ENCODE measurements around the gene PRG2.

The PRG2 gene, protein sequence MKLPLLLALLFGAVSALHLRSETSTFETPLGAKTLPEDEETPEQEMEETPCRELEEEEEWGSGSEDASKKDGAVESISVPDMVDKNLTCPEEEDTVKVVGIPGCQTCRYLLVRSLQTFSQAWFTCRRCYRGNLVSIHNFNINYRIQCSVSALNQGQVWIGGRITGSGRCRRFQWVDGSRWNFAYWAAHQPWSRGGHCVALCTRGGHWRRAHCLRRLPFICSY

DNA sequence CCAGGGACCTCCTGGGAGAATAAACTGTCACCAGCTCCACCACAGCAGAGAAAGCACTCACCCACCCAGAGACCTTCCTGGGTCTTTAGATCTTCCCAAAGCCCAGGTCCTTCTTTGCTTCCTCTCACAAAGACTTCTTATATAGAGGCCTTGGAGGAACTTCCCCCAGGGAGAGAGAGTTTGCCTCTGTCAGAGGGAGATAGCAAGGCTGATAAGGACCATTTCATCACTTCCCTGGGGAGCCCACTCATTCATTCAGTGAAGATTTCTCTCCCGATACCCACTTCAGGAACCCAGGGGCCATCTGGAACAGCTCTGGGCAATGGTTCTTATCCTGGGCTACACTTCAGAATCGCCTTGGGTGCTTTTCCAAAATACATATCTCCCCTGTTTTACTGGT lies at the start of gene PRG2:
Gene PRG2 (minus strand): TSS at position 116 of the 400 bp plus-strand sequence. CDS start 706 bp downstream, outside the sequence.
- in situ Hi-C loops (cut with HindIII; ENCODE audit: low sequenced_read_pairs), result no loop called here
- TF ChIP-seq, protein P1, sequence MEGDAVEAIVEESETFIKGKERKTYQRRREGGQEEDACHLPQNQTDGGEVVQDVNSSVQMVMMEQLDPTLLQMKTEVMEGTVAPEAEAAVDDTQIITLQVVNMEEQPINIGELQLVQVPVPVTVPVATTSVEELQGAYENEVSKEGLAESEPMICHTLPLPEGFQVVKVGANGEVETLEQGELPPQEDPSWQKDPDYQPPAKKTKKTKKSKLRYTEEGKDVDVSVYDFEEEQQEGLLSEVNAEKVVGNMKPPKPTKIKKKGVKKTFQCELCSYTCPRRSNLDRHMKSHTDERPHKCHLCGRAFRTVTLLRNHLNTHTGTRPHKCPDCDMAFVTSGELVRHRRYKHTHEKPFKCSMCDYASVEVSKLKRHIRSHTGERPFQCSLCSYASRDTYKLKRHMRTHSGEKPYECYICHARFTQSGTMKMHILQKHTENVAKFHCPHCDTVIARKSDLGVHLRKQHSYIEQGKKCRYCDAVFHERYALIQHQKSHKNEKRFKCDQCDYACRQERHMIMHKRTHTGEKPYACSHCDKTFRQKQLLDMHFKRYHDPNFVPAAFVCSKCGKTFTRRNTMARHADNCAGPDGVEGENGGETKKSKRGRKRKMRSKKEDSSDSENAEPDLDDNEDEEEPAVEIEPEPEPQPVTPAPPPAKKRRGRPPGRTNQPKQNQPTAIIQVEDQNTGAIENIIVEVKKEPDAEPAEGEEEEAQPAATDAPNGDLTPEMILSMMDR (IDR thresholded peaks at IDR 0.05; ENCODE audit: low read depth, low read length), result no peak
- no peak within 1 kb of the TSS for H3K4me3 ChIP-seq (ENCODE audit: low read depth, low read length)
- no peak for DNase-seq (ENCODE audit: low read depth, low spot score)

DNA sequence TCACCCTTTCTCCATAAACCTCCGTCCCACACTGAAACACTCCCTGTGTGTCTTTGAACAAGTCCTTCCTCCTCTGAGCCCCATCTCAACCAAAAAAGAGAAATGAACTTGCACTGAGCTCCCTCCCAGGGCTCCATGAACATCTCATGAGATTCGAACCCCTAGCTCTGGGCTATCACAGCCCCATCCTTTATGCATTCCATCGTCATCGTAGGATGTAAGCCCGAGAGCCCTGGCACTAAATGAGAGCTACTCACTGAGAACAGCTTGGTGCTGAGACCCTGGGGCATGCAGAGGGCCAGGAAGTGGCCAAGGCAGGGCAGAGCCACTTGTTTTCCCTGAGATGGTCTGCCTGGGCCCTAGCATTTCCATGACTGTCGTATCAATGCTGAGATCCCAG lies 49.3 kb upstream of the PRG2 start:
- no peak for DNase-seq (ENCODE audit: low read depth, low spot score)
- H3K4me3 ChIP-seq (ENCODE audit: low read depth, low read length), result no peak overlapping the region
- in situ Hi-C loops (cut with HindIII; ENCODE audit: low sequenced_read_pairs), result no loop called here

DNA sequence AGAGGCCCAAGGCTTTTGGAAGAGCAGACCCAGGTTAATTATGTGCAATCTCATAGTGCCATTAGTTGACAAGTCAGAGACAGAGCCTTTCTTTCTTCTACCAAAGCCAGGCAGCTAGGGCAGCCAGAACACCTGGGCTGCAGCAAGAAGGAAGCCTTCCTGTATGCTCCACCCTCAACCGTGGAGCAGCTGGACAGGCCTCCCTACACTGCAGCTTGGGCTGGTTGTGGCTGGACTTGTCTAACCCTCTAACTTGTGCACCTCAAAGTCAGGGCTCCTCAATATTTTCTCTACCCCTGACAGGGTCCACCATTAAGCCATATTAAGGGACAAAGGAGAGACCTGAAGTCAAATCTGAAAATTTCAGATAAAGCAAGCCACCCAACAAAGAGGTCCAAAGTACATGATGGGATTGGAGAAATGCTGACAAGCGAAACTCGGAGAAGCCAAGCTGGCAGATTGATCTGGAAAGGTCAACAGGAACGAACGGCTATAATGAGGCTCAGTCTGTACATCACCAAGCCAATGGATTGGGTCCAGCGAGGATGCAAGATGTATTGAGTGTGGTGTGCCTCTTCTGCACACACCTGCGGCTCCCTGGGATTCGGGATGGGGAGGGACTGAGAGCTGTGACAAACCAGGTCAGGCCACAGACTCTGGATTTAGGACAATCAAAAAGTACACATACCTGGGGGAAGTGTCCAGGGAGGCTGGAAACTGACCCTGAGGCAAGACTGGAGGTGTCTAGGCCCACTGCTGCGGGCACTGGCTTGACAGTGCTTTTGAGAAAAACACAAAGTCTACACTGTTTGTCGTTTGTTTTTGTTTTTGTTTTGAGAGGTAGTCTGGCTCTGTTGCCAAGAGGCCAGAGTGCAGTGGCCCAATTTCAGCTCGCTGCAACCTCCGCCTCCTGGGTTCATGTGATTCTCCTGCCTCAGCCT lies 48.2 kb upstream of the PRG2 start:
- TF ChIP-seq, protein P1 (IDR thresholded peaks at IDR 0.05; ENCODE audit: low read depth, low read length), result no peak
- no peak for DNase-seq (ENCODE audit: low read depth, low spot score)
- in situ Hi-C loops (cut with HindIII; ENCODE audit: low sequenced_read_pairs), result no loop called here
- H3K4me3 ChIP-seq (ENCODE audit: low read depth, low read length), result no peak overlapping the region

More for the DNA sequence above, 49.3 kb upstream of the PRG2 start:
- TF ChIP-seq, protein P1 (IDR thresholded peaks at IDR 0.05; ENCODE audit: low read depth, low read length), result no peak

DNA sequence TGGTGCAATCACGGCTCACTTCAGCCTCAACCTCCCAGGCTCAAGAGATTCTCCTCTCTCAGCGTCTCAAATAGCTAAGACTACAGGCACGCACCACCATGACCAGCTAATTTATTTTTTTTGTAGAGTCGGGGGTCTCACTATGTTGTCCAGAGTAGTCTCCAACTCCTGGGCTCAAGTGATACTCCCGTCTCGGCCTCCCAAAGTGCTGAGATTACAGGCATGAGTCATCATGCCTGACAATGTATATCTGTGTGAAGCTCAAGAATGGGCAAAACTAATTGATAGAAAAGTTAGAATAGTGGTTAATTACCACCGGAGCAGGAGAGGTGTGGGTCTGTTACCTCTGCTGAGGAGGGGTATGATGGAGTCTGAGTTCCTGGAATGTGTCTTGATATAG lies 45.6 kb upstream of the PRG2 start:
- TF ChIP-seq, protein P1 (IDR thresholded peaks at IDR 0.05; ENCODE audit: low read depth, low read length), result no peak
- in situ Hi-C loops (cut with HindIII; ENCODE audit: low sequenced_read_pairs), result no loop called here
- H3K4me3 ChIP-seq (ENCODE audit: low read depth, low read length), result no peak overlapping the region
- DNase-seq (ENCODE audit: low read depth, low spot score), result no peak

DNA sequence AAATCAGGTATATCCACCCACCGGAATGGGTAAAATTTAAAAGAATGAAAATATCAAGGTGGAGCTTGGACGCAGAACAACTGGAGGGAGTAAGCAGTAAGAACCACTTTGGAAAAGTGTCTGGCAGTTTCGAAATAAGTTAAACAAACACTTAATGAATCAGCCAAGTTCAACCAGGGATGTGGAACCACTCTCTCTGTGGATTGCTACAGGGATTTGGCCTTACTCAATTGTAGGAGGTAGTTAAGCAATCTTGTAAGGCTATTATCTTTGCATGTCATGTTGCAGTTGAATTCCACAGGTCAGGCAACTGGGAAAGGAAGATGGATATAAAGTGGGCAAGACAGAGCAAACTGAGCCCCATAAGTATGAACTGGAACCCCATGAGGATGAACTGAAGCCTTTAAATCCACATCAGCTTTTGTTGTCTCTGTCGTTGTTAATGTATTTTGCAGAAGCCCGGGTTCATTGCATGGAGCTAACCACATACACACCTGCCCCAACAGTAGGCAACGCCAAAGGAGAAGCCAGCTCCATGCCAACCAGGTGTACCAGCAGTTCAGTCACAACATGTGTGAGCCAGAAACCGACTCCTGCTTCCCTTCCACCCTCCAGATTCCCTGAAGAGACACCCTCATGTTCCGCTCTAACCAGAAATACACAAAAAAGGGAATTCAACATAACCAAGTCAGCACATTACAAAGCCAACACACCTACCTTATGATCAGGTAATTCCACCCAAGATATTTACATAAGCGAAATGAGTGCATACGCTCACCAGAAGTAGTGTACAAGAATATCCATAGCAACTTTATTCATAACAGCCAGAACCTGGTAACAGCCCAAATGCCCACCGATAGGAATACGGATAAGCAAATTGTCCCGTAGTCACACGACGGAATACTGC lies 44.4 kb upstream of the PRG2 start:
- DNase-seq (ENCODE audit: low read depth, low spot score), result peak; percentile 80
- H3K4me3 ChIP-seq (ENCODE audit: low read depth, low read length), result no peak overlapping the region
- in situ Hi-C loops (cut with HindIII; ENCODE audit: low sequenced_read_pairs), result no loop called here
- TF ChIP-seq, protein P1 (IDR thresholded peaks at IDR 0.05; ENCODE audit: low read depth, low read length), result no peak

DNA sequence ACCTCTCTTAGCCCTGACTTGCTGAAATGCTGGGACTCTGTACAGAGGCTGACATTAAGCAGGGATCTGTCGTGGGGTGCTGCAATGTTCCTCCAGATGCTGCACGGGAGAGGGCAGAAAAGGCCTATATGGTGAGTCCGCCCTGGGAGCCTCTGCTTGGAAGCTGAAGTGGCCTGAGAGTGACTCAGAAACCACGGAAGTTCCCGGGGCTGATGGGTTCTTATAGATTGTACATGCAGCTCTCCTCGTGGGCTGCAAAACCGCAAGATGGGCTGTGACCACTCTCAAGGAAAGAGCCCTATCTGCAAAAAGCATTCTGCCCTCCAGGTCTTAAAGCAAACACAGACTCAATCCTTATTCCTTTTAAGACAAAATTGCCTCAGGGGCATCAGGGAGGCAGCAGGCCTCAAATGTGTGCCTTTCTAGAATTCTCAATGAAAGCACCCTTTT lies 42.3 kb upstream of the PRG2 start:
- TF ChIP-seq, protein P1 (IDR thresholded peaks at IDR 0.05; ENCODE audit: low read depth, low read length), result no peak
- in situ Hi-C loops (cut with HindIII; ENCODE audit: low sequenced_read_pairs), result no loop called here
- H3K4me3 ChIP-seq (ENCODE audit: low read depth, low read length), result no peak overlapping the region
- DNase-seq (ENCODE audit: low read depth, low spot score), result peak; percentile 86

Measured in astrocyte of the spinal cord (primary cell).